Ramos (cell line): ENCODE measurements around the gene CALN1.
"Not testable (repeated sequence)": the region's sequence is repeated elsewhere in the genome, so short reads cannot be mapped to it uniquely, and the experiment has no call there.

Experiments used
- in situ Hi-C: fragments of 300-500 bp; cut with MboI; formaldehyde crosslinking; loops from one replicate; pipeline ENCODE4 v1.14.3; 2022; ENCODE audit warnings: low sequenced_read_pairs; ENCODE audit not compliant: unreplicated experiment

The CALN1 gene

DNA sequence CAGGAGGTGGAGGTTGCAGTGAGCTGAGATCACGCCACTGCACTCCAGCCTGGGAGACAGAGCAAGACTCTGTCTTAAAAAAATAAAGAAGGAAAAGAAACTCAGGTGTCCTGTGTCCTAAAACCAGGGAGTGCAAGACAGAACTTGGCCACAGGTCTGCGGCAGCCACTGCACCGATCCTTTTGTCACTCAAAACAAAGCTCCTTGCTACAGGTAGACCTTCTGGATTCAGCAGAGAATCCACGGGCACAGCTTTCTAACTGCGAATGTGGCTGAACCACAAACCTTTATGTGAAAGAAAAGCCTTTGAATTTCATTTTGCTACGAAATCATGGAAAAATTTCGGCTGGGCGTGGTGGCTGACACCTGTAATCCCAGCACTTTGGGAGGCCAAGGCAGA lies 634.9 kb downstream of the CALN1 start:
- in situ Hi-C loops, result no loop called here

DNA sequence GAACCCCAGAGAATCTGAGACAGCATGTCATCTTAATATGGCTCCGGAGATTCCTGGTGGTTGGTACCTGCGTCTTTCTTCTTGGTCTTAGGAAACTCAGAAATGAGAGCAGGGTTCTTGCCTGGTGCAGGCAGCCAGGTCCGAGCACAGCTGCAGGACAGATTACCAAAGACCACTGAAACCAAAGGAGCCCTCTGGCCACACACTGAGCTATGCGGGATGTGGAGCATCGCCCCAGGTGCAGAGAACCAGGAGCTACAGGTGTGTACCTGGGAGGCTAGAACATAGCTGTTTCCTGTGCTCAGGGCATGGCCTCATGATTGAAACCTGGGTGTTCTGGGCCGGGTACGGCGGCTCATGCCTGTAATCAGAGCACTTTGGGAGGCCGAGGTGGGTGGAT lies 635.4 kb downstream of the CALN1 start:
- in situ Hi-C loops, result no loop called here

DNA sequence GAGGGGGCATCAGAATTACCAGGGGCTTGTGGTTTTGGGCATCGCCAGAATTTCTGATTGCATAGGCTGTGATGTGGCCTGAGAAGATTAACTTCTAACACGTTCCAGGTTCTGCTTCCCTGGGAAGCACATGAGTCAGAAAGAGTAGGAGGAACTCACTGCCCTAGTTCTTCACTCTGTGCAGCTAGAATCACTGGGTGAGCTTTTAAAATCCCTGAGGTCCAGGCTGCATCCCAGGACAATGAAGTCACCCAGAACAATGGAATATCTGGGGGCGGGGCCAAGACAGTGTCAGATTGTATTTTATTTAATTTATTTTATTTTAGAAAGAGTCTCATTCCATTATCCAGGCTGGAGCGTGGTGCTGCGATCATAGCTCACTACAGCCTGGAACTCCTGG lies 636.5 kb downstream of the CALN1 start:
- in situ Hi-C loops, result no loop called here

DNA sequence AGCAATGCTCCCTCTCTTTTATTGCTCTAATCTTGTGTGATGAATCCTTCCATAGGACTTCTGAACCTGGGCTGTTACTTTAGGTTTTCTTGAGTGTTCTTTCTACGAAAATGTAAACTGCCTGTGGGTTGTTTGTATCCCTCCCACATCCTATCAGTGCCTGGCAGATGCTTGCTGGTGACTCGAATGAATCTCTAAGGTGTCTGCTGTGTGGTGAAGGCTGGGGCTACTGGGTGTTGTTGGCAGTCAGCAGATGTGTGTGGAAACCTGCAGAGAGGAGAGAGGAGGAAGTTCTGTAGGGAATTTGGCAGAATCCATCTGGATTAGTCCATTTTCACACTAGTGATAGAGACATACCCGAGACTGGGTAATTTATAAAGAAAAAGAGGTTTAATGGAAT lies 639.4 kb downstream of the CALN1 start:
- in situ Hi-C loops, result loop anchor here (25.0 kb wide), 1 partner anchor 715 kb away; no protein-coding TSS in a partner anchor

DNA sequence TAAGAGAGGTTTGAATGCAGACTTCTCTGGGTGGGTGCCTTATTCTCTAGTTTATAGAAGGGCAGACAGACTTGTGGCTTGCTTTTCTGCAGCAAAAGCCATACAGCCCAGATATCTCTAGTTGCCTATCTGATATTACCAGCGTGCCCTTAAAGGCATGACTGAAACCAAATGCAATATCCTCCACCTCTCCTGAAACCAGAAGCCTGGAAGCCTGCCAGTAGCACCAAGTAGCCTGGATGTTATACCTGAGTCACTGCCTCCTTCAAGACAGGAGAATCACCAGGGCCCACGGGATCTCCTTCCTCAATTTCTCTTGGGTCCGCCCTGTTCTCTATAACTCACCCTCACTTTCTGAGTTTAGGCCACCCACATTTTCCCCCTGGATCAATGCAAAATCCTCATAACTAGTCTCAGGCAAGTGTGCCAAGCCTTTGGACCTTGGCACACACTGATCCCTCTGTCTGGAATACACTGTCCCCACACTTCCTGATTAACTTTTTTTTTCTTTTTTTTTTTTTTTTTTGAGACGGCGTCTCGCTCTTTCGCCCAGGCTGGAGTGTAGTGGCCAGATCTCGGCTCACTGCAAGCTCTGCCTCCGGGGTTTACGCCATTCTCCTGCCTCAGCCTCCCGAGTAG lies 641.8 kb downstream of the CALN1 start:
- in situ Hi-C loops, result loop anchor here (25.0 kb wide), 1 partner anchor 717 kb away; no protein-coding TSS in a partner anchor

DNA sequence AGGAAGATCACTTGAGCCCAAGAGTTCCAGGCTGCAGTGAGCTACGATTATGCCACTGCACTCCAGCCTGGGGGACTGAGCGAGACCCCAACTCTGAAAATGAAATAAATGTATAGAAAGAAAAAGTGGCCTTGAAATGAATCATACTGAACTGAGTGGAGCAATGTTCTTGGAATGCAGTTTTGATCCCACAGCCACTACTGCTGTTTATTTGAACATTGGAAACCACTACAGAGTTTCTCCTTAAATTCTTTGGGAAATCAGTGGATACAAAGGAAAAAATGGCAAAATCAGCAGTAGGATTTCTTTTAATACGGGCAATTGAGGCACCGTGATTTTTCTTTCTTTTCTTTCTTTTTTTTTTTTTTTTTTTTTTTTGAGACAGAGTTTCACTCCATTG lies 642.8 kb downstream of the CALN1 start:
- in situ Hi-C loops, result loop anchor here (25.0 kb wide), 1 partner anchor 718 kb away; no protein-coding TSS in a partner anchor

DNA sequence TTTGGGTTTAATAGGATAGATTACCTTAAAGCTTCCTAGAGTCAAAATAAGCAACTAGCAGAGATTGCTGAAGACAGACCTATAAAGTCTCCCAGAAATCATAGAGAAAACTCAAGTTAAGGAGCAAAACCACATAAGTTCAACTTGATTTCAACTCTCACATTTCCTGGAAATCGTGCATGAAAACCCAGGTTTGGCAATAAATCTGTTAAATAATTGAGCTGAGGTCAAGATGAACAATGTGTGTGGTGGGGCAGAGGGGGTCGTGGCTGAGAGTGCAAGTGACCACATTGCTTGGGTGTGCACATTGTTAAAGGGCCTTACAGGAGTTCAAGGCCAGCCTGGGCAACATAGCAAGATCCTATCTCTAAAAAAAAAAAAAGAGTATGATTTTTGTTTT lies 643.7 kb downstream of the CALN1 start:
- in situ Hi-C loops, result loop anchor here (25.0 kb wide), 1 partner anchor 719 kb away; no protein-coding TSS in a partner anchor

DNA sequence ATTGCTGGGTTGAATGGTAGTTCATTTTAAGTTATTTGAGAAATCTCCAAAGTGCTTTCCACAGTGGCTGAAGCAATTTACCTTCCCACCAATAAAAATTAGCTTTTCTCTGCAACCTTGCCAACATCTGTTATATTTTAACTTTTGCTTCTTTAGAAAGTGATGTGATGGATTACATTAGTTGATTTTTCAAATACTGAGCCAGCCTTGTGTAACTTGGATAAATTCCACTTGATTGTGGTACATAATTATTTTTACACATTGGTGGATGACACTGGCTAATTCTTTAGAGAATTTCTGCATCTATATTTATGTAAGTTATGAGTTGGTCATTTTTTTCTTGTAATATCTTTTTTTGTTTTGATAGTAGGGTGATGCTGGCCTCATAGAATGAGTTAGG lies 646.1 kb downstream of the CALN1 start:
- in situ Hi-C loops, result loop anchor here (25.0 kb wide), 1 partner anchor 721 kb away; no protein-coding TSS in a partner anchor

DNA sequence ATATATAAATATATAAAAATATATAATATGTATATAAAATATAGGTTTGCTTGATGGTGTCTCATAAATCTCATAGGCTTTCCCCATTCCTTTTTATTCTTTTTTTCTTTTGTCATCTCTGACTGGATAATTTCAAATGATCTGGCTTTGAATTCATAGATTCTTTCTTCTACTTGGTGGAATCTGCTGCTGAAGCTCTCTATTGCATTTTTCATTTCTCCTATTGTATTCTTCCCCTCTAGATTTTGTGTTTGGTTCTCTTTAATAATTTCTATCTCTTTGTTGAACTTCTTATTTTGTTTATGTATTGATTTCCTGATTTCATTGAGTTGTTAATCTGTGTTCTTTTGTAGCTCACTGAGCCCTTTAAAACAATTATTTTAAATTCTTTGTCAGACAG lies 650.8 kb downstream of the CALN1 start:
- in situ Hi-C loops, result loop anchor here (25.0 kb wide), 1 partner anchor 726 kb away; no protein-coding TSS in a partner anchor

DNA sequence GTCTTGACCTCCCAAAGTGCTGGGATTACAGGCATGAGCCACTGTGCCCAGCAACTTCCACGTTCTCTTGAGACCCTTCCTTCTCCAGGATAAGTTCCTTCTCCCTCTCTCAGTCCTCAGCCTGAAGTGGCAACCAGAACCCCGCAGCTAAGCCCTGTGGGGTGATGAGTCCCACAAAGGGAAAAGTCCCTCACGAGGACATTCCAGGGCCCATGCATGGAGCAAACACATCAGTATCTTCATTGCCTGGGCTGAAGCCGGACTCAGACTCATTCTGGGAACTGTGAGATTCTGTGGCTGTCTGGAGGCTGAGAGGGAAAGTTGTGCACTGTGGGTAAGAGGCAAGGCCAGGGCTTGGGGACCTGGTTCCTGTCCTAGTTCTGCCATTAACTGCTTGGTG lies 657.3 kb downstream of the CALN1 start:
- in situ Hi-C loops, result loop anchor here (25.0 kb wide), 1 partner anchor 732 kb away; no protein-coding TSS in a partner anchor

DNA sequence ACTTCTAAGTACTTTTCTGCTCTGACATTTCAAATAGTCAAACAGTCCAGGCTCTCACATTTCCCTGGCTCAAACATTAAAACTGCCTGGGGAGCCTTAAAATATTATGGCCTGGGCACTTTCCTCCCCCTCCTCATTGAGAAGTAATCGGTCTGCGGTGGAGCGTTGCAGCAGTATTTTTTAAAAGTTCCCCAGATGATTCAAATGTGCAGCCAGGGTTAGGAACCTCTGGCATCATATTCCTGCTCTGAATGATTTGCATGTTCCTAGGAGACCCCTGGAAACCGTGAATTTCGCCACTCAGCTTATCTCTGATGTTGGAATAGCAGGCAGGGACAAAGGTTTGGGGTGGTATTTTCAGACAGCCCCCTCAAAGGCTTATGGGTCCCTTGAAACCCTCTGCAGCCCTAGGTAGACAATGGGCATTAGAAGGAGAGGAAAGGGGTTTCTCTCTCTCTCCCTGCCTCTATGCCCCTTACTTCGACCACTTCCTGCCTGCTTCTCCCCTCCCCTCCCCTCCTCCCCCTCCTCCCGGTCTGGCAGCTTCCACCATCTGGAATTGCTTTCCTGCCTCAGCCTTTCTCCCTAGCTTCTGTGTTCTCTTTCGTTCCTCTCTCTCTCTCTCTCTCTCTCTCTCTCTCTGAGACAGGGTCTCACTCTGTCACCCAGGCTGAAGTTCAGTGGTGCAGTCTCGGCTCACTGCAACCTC lies 658.0 kb downstream of the CALN1 start:
- in situ Hi-C loops, result loop anchor here (25.0 kb wide), 1 partner anchor 733 kb away; no protein-coding TSS in a partner anchor

DNA sequence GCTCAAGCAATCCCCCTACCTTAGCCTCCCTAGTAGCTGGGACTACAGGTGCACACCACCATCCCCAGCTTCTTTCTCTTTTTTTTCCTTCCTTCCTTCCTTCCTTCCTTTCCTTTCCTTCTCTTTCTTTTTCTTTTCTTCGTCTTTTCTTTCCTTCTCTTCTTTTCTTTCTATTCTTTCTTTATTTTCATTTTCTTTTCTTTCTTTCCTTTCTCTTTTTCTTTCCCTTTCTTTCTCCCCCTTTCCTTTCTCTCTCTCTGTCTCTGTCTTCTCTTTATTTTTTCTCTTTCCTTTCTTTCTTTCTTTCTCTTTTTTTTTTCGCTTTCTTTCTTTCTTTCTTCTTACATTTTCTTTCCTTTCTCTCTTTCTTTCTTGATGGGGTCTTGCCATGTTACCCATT lies 658.9 kb downstream of the CALN1 start:
- in situ Hi-C loops, result loop anchor here (25.0 kb wide), 1 partner anchor 734 kb away; no protein-coding TSS in a partner anchor

DNA sequence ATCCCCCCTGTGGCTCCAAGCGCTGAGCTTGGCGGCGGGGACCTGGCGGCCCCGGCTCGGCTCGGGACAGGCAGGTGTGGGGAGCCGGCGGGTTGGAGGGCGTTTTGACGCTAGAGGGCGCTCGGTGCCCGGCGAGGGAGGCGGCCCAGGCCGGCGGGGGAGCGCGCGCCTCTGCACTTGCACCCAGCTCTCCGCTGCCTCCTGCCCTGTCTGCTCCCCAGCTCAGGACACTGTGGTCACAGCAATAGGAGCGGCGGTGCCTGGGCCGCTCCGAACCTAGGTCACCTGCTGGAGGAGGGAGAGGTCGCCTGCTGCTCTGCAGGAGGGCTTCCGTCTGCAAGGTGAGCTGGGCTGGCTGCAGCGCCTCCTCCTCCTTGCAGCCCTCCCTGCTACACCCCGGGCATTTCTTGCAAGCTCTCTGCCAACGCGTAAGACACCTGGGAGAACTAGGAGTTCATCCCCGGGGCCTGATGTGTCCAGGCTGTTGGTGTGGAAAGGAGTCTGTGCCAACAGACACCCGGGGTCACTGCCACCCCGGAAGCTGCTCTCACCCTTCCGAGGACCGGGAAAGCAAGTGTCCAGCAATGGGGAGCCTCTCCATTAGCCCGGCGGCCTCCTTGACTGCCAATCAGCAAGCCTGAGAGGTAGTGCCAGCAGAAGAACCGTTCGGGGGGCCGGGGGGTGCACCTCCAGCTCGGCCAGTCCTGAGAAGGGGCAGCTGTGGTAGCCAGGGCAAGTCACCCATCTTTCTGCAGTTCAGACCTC lies 659.8 kb downstream of the CALN1 start:
- in situ Hi-C loops, result loop anchor here (25.0 kb wide), 1 partner anchor 735 kb away; no protein-coding TSS in a partner anchor

DNA sequence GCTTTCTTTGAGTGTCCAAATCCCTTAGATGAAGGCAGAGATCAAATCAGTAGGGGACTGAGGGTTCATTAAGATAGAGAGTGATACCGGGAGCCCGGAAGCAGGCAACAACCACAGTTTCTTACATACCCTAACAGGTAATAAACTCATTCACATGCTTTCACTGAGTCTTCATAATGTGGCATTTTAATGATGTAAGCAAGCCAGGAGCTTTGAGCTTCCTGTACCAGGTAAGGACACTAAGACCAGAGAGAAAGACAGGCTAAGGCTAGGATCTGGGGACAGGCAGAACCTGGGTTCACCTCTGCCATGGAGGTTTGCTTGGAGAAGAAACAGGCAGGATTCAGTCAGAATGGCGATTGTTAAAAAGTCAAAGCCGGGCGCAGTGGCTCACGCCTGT lies 661.8 kb downstream of the CALN1 start:
- in situ Hi-C loops, result loop anchor here (25.0 kb wide), 1 partner anchor 737 kb away; no protein-coding TSS in a partner anchor

DNA sequence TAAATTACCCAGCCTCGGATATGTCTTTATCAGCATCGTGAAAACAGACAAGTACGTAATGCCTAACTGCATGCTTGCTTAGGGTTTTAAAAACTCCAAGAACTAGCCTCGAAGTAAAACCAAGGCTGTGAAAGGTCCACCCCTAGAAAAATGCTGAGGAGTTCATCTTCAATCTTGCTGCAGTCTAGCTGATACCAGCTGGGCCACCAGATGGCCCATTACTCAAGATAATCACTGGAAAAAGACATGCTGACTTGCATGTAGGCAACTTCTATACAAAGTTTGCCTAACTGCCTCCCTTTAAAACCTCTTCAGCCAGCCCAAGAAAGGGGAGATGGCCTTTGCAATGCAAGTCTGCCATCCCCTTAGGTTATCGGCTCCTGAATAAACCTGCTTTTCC lies 666.1 kb downstream of the CALN1 start:
- in situ Hi-C loops, result no loop called here

DNA sequence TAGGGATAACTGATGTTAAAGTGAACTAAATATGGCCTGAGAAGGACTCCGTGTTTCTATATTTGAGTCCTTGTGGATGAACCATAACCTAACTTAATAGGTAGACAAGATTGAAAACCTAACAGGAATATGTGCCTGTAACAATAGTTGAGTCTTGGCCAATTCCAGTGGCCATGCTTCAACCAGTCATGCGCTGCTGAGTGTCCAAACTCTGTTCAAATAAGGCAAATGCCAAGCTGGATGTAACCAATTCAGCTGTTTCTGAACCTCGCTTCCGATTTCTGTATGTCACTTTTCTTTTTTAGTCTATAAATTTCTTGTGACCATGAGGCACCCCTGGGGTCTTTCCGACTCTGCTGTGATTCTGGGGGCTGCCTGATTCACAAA lies 672.0 kb downstream of the CALN1 start:
- in situ Hi-C loops, result no loop called here

DNA sequence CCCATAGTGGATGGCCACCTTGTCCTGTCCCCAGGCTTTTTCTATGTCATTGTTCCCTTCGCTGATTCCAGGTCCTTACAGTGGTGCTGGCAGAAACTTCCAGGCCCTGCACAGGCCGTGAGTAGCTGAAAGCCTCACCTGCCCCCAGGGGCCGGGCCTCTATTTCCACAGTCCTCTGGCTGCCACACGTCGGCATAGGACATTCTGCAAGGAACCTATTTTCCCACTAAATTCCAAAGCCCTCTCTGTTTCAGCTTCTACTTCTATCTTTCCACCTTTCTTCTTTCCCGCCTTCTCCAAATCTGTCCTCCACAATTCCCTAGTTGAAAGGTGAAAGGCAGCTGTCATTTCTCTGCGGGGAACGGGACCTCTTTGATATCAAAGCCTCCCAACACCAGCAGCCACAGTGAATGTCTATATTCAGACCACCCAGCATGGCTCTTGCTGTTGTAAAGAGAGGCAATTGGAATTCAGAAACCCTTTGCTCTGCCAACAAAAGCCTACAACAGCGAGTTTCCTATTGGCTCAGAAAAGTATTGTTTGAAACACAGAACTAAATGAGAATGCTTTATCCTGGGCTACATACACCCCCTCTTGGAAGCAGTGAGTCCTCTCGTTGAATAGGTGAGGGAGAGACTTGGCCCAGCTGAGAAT lies 672.5 kb downstream of the CALN1 start:
- in situ Hi-C loops, result no loop called here

DNA sequence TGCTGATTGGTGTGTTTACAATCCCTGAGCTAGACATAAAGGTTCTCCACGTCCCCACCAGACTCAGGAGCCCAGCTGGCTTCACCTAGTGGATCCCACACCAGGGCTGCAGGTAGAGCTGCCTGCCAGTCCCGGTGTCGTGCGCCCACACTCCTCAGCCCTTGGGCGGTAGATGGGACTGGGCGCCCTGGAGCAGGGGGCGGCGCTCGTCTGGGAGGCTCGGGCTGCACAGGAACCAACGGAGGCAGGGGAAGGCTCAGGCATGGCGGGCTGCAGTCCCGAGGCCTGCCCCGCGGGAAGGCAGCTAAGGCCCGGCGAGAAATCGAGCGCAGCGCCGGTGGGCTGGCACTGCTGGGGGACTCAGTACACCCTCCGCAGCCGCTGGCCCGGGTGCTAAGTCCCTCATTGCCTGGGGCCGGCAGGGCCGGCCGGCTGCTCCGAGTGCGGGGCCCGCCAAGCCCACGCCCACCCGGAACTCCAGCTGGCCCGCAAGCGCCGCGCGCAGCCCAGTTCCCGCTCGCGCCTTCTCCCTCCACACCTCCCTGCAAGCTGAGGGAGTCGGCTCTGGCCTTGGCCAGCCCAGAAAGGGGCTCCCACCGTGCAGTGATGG lies 674.1 kb downstream of the CALN1 start:
- in situ Hi-C loops, result not testable (repeated sequence)

DNA sequence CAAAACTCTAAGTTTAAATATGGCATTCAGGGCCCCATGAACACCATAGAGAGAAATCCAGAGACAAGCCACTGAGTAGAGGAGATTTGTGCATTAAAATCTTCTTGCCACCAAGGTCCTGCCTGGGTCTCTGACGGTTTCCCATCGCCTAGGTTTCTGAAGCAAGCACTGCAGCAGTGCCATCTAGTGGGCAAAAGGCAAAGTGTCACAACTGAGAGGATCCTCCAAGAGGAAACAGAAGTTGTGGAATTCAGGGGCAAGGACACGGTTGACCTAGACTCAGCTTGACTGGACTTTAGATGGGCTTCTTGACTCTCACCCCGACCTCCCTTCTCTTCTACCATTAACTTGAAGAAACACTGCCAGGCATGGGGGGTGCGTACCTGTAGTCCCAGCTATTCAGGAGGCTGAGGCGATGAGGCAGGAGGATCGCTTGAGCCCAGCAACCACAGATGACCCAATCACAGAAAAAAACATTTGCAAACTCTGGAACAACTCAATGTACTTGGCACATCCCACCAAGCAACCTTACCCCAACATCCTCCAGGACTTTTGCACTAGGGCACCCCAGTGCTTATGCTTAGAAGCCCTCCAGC lies 676.1 kb downstream of the CALN1 start:
- in situ Hi-C loops, result no loop called here
